Endothelial cell of umbilical vein (primary cell): ENCODE measurements around the gene EPHA8.

Experiments used
- CTCF ChIP-seq, 2 donors: IDR thresholded peaks; 1 replicate in 1 of 2; 2 replicates in 1 of 2; pipeline ENCODE4 v1.5.1; 2011; ENCODE audit warnings: low read length in 2 of 2, mild to moderate bottlenecking in 2 of 2, moderate library complexity in 2 of 2, control low read depth in 1 of 2, inconsistent platforms in 1 of 2, low read depth in 1 of 2; ENCODE audit not compliant: insufficient read depth in 1 of 2; ENCODE audit errors: extremely low read depth in 1 of 2
- EZH2 ChIP-seq: IDR thresholded peaks from 2 replicates; pipeline ENCODE4 v1.6.1; 2012; ENCODE audit warnings: borderline replicate concordance, low read depth, mild to moderate bottlenecking, moderate library complexity, low read length, inconsistent platforms; ENCODE audit not compliant: severe bottlenecking
- JUN ChIP-seq: IDR thresholded peaks from 2 replicates; pipeline ENCODE4 v1.6.1; 2011; ENCODE audit warnings: borderline replicate concordance, low read depth; ENCODE audit not compliant: insufficient read length, insufficient read depth
- POLR2AphosphoS5 ChIP-seq: IDR thresholded peaks from 2 replicates; pipeline ENCODE4 v1.6.1; 2012; ENCODE audit warnings: low read depth, mild to moderate bottlenecking, control low read depth, low read length, moderate library complexity; ENCODE audit not compliant: insufficient read depth

GRCh38 chr1:22556391-22557104 is 6.7 kb upstream of the EPHA8 start:
- TF ChIP-seq CTCF (IDR thresholded peaks at IDR 0.05; ENCODE audit: extremely low read depth in 1 of 2, insufficient read depth in 1 of 2, low read depth in 1 of 2, low read length in 2 of 2) (no peak), POLR2AphosphoS5 (no peak), JUN (no peak), EZH2 (no peak)
